ENCODE results near the gene MARK3. TPM values are rescaled to one million over a fixed set of nuclear protein-coding genes. Genes with fewer than 3 reads are reported as not detected.

MARK3 gene
- total RNA-seq, 1 donor from 2014 or later: 105 TPM

DNA sequence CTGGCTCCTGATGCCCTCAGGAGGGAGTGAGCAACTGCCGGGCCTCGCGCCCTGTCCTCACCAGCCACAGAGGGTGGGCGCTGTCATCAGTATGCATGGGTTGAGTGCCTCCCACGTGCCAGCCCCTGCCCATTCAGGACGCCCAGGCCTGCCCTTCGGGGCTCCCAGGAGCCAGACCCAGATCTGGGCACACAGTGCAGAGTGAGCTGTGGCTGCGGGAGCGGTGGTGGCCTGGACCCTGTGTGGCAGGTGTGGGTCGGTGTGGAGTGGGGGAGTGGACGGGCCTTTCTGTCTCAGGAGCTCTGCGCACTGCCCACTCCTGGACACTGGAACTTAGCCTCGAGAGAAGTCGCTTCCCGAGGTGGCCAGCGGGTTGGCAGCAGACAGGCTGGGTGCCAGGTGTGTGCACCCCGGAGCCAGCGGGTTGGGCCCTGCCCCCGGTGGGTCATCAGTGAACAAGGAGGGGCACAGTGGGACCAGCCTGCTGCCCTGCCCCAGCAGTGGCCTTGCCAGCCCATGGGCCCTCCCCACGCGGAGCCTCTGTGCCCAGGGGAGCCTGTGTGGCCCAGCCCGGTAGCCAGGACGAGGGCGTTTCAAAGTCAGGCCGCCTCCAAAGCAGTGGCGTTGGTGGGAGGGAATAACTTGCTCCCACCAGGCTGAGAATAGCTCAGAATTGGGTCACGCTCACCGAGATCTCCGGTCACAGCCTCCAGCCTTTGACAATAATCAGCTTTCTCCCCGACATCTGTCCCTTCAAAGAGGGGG, 153.3 kb downstream of the MARK3 start:
- peak overlapping the region; percentile 47 for H3K27ac ChIP-seq
- no peak for TF ChIP-seq CTCF (IDR thresholded peaks at IDR 0.05)
- intact Hi-C loops (cut with DNase I): no loop called here
- DNase-seq: no peak
- H3K27me3 ChIP-seq: no peaks in the 10 kb centered on the region
- peaks cover 16% of the 10 kb centered on the region for H3K36me3 ChIP-seq
- no peak for ATAC-seq
- H3K4me1 ChIP-seq: peaks cover 48% of the 10 kb centered on the region
- H3K9me3 ChIP-seq: no peaks in the 10 kb centered on the region
- no peak overlapping the region for H3K4me3 ChIP-seq

DNA sequence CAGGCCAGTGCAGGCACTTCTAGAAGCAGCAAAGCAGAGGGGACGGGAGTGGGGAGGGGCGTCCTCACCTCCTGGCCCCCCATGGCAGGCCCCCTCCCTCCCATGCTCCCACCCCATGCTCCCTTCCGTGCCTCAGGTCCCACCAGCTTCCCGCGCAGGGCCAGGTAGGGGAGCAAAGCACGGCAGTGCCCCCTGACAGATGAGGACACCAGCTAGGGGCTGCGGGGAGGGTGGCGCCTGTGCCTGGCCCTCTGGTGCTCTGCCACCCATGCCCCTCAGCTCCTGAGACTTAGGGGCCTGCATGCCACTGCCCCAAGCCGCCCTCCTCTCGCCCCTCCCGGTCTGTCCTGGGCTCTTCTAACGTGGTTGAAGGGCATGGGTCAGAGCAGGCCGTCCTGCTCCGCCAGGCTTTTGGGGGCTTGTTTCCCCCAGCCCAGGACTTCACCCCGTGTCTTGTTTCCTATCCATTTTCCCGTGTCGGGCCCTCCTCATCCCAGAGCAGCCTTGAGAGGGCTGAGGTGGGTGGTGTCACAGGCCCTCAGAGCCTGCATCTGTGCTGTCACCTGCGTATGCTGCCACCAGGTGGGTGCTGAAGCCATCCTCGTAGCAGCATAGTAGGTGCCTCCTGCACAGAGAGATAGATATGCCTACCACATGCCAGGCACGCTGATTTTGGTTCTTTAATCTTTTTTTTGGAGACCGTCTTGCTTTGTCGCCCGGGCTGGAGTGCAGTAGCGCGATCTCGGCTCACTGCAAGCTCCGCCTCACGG, 154.0 kb downstream of the MARK3 start:
- Histone ChIP-seq H3K4me1 (peaks cover 56% of the 10 kb centered on the region), H3K27me3 (no peaks in the 10 kb centered on the region), H3K9me3 (no peaks in the 10 kb centered on the region), H3K4me3 (no peak overlapping the region), H3K36me3 (peaks cover 9% of the 10 kb centered on the region), H3K27ac (peak overlapping the region; percentile 47)
- no peak for TF ChIP-seq CTCF (IDR thresholded peaks at IDR 0.05)
- intact Hi-C loops (cut with DNase I): no loop called here
- ATAC-seq (no peak), DNase-seq (no peak)

DNA sequence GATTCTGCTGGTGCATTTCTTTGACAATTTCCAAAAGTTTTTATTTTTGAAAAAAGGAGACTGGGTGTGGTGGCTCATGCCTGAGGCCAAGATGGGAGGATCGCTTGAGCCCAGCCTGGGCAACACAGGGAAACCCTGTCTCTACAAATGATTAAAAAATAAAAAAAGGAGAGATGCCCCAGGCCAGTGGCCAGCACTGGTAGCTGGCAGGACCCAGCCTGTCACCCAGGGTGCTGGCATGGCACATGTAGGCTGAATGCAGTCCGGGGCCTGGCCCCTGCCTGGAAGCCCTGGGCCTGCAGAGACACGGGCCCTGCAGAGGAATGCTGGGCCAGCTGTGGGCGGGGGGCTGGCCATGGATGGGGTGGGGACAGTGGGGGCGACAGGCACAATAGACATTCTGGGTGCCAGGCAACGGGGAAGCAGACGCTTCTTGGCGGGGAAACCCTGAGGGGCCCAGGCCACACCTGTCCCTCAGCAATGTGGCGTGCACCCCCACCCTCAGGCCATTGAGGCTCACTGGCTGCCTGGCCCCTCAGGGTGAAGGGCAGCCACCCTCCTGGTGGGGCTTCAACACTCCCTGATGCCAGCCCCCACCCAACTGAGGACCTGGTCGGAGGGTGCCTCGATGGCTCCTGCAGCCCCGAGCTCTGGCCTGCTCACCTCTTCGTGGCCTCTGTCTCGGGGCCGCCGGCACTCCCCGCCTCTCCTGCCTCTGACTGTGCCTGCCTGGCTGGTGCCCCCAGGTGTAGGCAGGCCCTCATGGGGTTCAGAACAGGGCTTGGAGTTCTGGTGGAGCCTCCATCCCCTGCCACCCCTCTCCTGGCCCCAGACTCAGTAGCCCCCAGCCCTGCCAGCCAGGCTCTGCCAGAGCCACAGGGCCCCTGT, 155.8 kb downstream of the MARK3 start:
- no peaks in the 10 kb centered on the region for H3K9me3 ChIP-seq
- H3K4me1 ChIP-seq: peaks cover 60% of the 10 kb centered on the region
- H3K36me3 ChIP-seq: no peaks in the 10 kb centered on the region
- DNase-seq (no peak), ATAC-seq (no peak)
- H3K27me3 ChIP-seq: no peaks in the 10 kb centered on the region
- TF ChIP-seq CTCF (IDR thresholded peaks at IDR 0.05): no peak
- peak overlapping the region; percentile 81 for H3K27ac ChIP-seq
- no peak overlapping the region for H3K4me3 ChIP-seq
- intact Hi-C loops (cut with DNase I): no loop called here

- TF ChIP-seq CTCF (IDR thresholded peaks at IDR 0.05): no peak
- no peak overlapping the region for H3K4me3 ChIP-seq
- intact Hi-C loops (cut with DNase I): no loop called here
- H3K9me3 ChIP-seq: no peaks in the 10 kb centered on the region
- DNase-seq (no peak), ATAC-seq (peak; percentile 34)
- H3K36me3 ChIP-seq: no peaks in the 10 kb centered on the region
- peak overlapping the region; percentile 81 for H3K27ac ChIP-seq
- peaks cover 60% of the 10 kb centered on the region for H3K4me1 ChIP-seq
- H3K27me3 ChIP-seq: no peaks in the 10 kb centered on the region
Measured at GRCh38 chr14:103541709-103542604, 156.7 kb downstream of the MARK3 start.

All from upper lobe of right lung (tissue), 1 donor.